ENCODE data around the gene RXRA.

The RXRA gene

DNA sequence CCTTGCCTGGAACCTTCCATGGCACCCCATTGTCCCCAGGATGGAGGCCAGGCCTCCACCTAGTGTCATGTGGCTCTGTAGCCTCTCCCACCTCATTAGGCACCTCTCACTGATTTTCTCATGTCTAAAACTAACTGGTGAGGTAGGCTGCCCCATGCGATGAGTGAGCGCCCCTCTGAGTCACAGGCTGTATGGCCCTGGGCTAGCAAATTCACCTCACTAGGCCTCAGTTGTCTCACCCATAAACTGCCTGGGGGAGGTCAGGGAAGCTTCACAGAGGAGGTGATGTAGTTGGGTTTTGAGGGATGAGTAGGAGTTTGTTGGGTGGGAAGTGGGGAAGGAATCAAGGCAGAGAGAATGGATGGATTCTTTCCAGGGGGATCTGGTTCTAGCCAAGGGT, 8.8 kb downstream of the RXRA start (continued):
- TF ChIP-seq ZNF677 (tag by site-specific recombination; IDR thresholded peaks at IDR 0.05): no peak
- no peak for TF ChIP-seq ZBTB7A (tag by site-specific recombination; IDR thresholded peaks at IDR 0.05; ENCODE audit: low read depth)
- no peak for TF ChIP-seq ZNF624 (tag by site-specific recombination; IDR thresholded peaks at IDR 0.05)
- TF ChIP-seq KLF1 (tag by site-specific recombination; IDR thresholded peaks at IDR 0.05): peak; percentile 39; the same call in 1 of the 2 replicates
- TF ChIP-seq, protein P1, sequence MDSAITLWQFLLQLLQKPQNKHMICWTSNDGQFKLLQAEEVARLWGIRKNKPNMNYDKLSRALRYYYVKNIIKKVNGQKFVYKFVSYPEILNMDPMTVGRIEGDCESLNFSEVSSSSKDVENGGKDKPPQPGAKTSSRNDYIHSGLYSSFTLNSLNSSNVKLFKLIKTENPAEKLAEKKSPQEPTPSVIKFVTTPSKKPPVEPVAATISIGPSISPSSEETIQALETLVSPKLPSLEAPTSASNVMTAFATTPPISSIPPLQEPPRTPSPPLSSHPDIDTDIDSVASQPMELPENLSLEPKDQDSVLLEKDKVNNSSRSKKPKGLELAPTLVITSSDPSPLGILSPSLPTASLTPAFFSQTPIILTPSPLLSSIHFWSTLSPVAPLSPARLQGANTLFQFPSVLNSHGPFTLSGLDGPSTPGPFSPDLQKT (IDR thresholded peaks at IDR 0.05; ENCODE audit: borderline replicate concordance, low read depth, low read length): no peak
- TF ChIP-seq ZNF175 (tag by site-specific recombination; IDR thresholded peaks at IDR 0.05): no peak
- TF ChIP-seq ZFP3 (tag by site-specific recombination; IDR thresholded peaks at IDR 0.05; ENCODE audit: low read depth): peak; percentile 97
- TF ChIP-seq SALL2 (tag by site-specific recombination; IDR thresholded peaks at IDR 0.05; ENCODE audit: borderline replicate concordance): no peak
- TF ChIP-seq, protein P2, sequence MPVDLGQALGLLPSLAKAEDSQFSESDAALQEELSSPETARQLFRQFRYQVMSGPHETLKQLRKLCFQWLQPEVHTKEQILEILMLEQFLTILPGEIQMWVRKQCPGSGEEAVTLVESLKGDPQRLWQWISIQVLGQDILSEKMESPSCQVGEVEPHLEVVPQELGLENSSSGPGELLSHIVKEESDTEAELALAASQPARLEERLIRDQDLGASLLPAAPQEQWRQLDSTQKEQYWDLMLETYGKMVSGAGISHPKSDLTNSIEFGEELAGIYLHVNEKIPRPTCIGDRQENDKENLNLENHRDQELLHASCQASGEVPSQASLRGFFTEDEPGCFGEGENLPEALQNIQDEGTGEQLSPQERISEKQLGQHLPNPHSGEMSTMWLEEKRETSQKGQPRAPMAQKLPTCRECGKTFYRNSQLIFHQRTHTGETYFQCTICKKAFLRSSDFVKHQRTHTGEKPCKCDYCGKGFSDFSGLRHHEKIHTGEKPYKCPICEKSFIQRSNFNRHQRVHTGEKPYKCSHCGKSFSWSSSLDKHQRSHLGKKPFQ (tag by site-specific recombination; IDR thresholded peaks at IDR 0.05): no peak
- TF ChIP-seq ZIC2 (tag by site-specific recombination; IDR thresholded peaks at IDR 0.05): peak; percentile 46
- TF ChIP-seq ZNF157 (tag by site-specific recombination; IDR thresholded peaks at IDR 0.05): no peak
- peak; percentile 45; the same call in 1 of the 2 replicates for TF ChIP-seq PATZ1 (tag by site-specific recombination; IDR thresholded peaks at IDR 0.05)
- TF ChIP-seq ZSCAN4 (tag by site-specific recombination; IDR thresholded peaks at IDR 0.05): no peak

DNA sequence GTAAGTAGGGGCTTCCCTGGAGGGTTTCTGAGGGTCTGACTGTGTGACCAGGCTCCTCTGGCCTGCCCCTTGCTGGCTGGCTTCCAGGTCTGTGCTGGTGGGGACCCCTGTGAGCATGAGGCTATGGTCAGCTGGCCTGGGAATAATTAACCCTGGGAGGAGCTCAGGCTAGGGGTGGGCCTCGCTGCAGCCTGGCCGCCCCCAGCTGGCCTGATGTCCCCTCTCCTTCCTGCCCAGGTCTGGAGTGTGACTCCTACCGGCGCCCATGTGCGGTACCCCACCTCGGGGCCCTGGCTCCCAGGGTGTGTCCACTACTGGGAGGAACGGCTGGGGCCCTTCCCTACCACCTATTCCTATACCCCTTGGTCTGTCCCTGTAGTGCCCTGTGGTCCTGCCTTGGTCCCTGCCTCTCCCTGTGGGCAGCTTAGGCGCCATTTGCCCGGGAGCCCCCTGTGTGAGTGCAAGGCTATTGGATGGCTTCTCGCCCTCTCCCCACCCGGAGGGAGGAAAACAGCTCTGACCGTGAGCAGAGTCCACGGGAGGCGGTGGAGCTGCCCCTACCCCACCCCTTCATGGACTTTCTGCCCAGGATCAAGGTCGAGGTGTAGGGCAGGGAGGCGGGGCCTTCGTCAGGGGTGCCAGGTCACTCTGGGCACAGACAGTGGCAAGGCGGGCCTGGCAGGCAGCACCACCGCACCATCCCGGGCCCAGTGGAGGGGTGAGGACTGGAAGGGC, 9.4 kb downstream of the RXRA start:
- TF ChIP-seq ZFHX2 (tag by site-specific recombination; conservative IDR thresholded peaks at IDR 0.05): 0 out of 2 replicates have a peak, but pooled peaks have one; percentile 3
- no peak for TF ChIP-seq ZBTB8A (tag by site-specific recombination; IDR thresholded peaks at IDR 0.05)
- POLR2A ChIA-PET: no interaction called here
- H3K4me1 ChIP-seq (ENCODE audit: control insufficient read depth, insufficient read depth, low read length): no peaks in the 10 kb centered on the region
- H3K4me3 ChIP-seq (ENCODE audit: low read depth, low read length): no peak overlapping the region
- CTCF ChIA-PET: interaction anchor here (0.6 kb wide), 1 partner anchor 17 kb away, joined by 3 read pairs; no protein-coding TSS in a partner anchor
- H3K9me3 ChIP-seq (ENCODE audit: control insufficient read depth, insufficient read depth, low read depth, low read length): no peaks in the 10 kb centered on the region
- no peaks in the 10 kb centered on the region for H3K36me3 ChIP-seq (ENCODE audit: control insufficient read depth in 2 of 2, insufficient read depth in 1 of 2, low read length in 2 of 2)
- H3K27ac ChIP-seq (ENCODE audit: extremely low read depth, low read depth, low read length): no peak overlapping the region

- ChIA-PET POLR2A (no interaction called here), CTCF (interaction anchor here (0.6 kb wide), 1 partner anchor 140 kb away, joined by 4 read pairs; no protein-coding TSS in a partner anchor)
- H3K4me3 ChIP-seq (ENCODE audit: low read depth, low read length): no peak overlapping the region
- no peaks in the 10 kb centered on the region for H3K4me1 ChIP-seq (ENCODE audit: control insufficient read depth, insufficient read depth, low read length)
- H3K27ac ChIP-seq (ENCODE audit: extremely low read depth, low read depth, low read length): no peak overlapping the region
- no peaks in the 10 kb centered on the region for H3K9me3 ChIP-seq (ENCODE audit: control insufficient read depth, insufficient read depth, low read depth, low read length)
- H3K36me3 ChIP-seq (ENCODE audit: control insufficient read depth in 2 of 2, insufficient read depth in 1 of 2, low read length in 2 of 2): no peaks in the 10 kb centered on the region
- TF ChIP-seq SETDB1 (IDR thresholded peaks at IDR 0.05; ENCODE audit: insufficient read length, low read length) (no peak), ZNF580 (tag by site-specific recombination; IDR thresholded peaks at IDR 0.05) (no peak), ZNF24 (tag by site-specific recombination; IDR thresholded peaks at IDR 0.05) (no peak), WT1 (tag by site-specific recombination; IDR thresholded peaks at IDR 0.05) (no peak), ZNF292 (tag by site-specific recombination; IDR thresholded peaks at IDR 0.05; ENCODE audit: borderline replicate concordance, low read depth) (no peak), ZNF335 (tag by site-specific recombination; conservative IDR thresholded peaks at IDR 0.05) (no peak), SP7 (tag by site-specific recombination; IDR thresholded peaks at IDR 0.05) (no peak), ZNF514 (tag by site-specific recombination; IDR thresholded peaks at IDR 0.05) (no peak), ZNF266 (tag by site-specific recombination; IDR thresholded peaks at IDR 0.05; ENCODE audit: low read depth) (no peak)
- TF ChIP-seq, protein P3, sequence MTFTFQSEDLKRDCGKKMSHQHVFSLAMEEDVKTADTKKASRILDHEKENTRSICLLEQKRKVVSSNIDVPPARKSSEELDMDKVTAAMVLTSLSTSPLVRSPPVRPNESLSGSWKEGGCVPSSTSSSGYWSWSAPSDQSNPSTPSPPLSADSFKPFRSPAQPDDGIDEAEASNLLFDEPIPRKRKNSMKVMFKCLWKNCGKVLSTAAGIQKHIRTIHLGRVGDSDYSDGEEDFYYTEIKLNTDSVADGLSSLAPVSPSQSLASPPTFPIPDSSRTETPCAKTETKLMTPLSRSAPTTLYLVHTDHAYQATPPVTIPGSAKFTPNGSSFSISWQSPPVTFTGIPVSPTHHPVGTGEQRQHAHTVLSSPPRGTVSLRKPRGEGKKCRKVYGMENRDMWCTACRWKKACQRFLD (tag by site-specific recombination; IDR thresholded peaks at IDR 0.05): no peak
Measured at GRCh38 chr9:134336228-134336627, 10.0 kb downstream of the RXRA start.

Data from HEK293 (cell line).